G401 (cell line): Measurements from ENCODE around the gene ASXL1. TPM values are rescaled to one million over a fixed set of nuclear protein-coding genes. Genes with fewer than 3 reads are reported as not detected.
"Not testable (repeated sequence)": the region's sequence is repeated elsewhere in the genome, so short reads cannot be mapped to it uniquely, and the experiment has no call there.

Source experiments
- DNase-seq: peaks from one replicate; pipeline ENCODE4 v3.0.0-alpha.2; 2015; ENCODE audit warnings: low spot score
- in situ Hi-C: cut with HindIII; loops from 2 replicates; pipeline ENCODE4 v1.10.0; 2016; ENCODE audit warnings: low sequenced_read_pairs, mixed read lengths
- total RNA-seq: library from RNA; depleted of rRNA; stranded (reverse); fragments of >200 nt; shearing (Covaris generic); gene quantifications from 2 replicates; pipeline ENCODE4 v1.2.3, GENCODE V29; 2014

Gene ASXL1
- total RNA-seq, 1 experiment from 2014 or later = 31.0 TPM

DNA sequence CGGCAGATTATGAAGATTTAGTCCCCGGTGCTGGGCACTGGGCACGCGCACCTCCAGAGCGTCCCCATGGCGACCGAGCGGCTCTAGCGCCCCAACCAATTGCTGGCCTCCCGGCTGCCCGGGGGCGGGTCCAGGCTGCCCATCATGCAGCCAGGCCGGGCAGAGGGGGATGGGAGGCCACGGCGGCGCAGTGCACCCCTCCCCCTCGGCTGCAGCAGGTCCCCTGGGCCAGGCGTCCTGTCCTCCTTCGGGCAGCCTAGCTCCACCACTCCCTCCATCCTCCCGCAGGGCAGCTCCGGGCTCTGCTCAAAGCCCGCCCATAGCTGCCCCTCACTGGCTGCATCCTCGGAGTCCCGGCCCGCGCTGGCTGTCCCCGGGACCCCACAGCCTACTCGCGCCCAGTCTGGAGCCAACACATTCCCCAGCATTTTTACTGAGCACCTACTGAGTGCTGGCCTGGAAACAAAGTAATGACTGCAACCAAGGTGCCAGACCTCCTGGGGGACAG lies 99.4 kb downstream of the ASXL1 start:
- DNase-seq = peak; percentile 87
- in situ Hi-C loops = no loop called here

DNA sequence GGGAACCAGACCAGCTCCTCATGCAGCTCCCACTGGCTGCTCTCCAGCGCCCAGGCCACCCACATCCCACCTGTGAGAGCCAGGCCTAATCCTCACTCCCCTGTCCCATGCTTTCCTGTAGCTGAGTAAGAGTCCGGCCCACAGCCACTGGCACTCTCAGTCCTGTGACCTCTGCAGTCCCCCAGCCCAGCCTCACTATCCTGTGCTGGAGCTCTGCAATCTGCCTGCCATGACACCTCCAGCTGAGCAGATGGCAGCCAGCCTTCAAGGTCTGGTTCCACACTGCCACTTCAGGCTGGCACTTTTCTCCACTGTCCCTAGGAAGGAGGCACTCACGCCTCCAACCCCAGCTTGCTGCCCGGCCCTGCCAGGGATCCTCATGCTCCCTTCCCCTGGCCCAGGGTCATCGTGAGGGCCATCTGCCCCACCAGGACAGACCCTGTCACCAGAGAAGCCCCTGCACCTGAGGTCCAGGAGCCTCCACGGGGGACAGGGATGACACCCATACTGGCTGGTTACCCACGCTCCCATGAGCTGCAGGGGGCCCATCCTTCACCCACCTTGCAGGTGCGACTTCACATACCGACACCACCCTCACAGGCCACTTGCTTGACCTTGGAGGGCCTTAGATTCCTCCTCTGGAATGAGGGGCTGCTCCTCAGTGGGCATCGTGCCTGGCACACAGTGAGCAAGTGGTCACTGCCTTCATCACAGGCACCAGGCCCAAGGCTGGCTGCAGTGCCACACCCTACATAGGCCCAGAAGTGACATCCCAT lies 100.1 kb downstream of the ASXL1 start:
- peak; percentile 67 for DNase-seq
- in situ Hi-C loops = no loop called here

DNA sequence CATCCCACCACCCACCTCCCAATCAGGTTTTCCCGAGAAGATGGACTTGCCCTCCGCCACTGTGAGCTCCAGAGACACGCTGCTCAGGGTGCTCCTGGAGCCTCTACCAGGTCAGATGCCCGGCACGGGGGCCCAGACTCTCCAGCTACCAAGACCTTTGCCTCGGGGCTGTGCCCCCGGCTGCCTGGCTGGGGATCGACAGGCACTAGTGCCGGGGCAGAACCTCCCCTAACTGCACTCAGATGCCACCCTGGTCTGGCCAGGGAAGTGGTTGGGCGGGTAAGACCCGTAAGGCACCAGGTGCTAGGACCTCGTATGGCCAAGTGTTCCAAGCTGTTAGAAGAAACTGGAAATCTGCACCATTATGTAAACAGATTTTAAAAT lies 100.7 kb downstream of the ASXL1 start:
- no peak for DNase-seq
- in situ Hi-C loops = no loop called here

DNA sequence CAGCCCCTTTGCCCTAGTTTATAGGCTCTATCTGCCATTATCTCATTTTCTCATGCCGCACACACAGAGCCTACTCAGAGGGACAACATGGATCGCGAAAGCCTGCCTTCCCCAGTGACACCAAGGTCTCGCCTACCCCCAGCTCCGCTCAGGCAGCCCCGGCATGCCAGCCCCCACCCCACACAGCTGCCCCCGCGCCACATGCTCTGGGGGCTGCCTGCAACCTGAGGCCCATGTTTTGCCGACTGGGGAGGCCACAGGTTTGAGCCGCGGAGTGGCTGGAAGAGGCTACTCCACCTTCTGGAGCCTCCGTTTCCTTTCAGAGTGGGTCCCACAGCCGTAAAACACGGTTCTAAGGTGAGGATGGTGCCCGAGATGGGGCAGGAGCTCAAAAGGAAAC lies 102.1 kb downstream of the ASXL1 start:
- in situ Hi-C loops = no loop called here
- DNase-seq = no peak

DNA sequence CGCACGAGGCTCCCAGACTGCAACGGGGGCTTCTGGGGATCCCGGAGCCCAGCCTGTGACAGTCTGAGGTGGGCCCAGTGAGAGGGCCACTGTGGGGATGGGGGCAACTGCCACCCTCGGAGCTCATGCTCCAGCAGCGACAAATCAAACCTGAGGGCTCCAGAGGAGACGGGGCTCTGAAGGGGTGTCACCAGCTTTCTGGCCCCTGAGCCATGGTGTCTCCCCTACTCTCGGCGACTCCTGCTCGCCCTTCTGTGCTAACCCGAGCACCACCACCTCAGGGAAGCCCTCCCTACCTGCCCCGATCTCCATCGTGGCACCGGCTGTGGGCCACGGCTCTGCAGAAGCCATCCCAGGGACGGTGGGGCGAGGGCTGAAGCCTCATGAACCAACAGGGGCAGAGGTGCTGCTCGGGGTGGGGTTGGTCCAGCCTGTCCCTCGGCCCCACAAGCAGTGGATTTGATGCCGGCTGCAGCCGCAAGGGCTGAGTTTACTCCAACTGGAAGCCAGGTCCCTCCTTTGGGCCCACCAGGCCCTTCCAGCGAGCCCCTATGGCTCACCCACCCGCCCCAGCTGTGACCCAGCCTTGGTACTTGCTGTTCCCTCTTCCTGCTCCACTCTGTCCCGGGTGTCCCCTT lies 102.7 kb downstream of the ASXL1 start:
- in situ Hi-C loops = no loop called here

DNA sequence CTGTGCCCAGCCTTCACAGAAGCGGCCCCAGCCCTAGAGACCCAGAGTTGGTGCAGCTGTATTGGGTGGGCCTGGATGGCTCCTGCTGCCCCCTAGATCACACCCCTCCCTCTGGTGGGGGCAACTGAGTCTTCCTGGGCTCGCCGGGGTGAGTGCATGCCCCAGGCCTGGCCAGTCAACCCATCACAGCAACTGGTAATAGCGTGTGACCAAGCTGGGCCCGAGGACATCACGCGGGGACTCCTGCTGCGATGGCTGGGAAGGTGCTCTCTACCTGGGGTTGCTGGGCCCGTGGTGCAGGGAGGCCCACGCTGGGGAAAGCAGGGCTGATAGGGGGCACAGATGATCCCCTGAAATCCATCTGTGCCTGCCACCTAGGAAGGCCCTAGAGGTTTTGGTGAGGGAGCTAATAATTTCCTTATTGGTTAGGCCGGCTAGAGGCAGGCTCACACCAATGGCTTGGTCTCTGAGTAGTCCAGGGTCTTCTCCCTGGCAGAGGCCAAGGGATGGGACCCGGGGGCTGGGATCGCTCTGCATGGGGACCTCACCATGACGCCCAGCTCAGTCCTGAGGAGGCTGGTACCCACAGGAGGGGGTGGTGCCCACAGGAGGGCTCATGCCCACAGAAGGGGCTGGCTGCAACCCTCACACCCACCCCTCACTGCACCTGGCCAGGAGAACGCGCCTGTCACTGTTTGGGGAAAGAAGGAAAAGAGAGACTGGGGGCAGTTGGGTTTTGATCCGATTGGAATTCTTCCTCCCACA lies 103.9 kb downstream of the ASXL1 start:
- in situ Hi-C loops = no loop called here
- no peak for DNase-seq

More for the DNA sequence above, 102.7 kb downstream of the ASXL1 start:
- no peak for DNase-seq

DNA sequence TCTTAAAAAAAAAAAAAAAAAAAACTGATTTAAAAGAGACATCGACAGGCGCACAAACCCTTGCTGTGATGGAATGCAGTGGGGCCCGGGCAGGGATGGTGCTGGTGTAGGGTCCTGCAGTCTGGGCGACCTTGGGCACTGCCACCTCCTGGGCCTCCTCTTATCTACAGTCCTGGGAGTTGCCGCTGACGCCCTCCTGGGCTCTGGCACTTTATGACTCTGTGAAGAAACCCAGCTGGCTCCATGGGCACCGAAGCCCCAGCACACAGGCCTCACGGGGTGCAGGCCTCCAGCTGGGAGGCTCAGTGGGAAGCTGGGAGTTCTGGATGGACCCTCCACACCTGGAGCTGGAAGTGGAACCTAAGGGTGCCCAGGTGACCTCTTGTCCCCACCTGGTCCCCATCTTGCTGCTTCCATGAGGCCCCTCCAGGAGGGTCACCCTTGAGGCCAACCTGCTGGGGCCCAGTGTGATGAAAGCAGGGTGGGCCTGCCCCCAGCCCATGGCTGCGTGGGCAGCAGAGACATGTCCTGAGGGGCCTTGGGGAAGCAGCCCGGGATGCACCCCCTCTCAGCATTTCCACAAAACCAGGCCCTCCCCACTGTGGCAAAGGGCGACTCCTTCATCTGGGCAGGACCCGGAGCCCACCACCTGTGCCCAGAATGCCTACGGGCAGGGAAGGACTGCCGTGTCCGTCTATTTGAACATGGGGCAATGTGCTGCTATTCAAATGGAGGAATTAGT lies 104.9 kb downstream of the ASXL1 start:
- in situ Hi-C loops = no loop called here
- no peak for DNase-seq

DNA sequence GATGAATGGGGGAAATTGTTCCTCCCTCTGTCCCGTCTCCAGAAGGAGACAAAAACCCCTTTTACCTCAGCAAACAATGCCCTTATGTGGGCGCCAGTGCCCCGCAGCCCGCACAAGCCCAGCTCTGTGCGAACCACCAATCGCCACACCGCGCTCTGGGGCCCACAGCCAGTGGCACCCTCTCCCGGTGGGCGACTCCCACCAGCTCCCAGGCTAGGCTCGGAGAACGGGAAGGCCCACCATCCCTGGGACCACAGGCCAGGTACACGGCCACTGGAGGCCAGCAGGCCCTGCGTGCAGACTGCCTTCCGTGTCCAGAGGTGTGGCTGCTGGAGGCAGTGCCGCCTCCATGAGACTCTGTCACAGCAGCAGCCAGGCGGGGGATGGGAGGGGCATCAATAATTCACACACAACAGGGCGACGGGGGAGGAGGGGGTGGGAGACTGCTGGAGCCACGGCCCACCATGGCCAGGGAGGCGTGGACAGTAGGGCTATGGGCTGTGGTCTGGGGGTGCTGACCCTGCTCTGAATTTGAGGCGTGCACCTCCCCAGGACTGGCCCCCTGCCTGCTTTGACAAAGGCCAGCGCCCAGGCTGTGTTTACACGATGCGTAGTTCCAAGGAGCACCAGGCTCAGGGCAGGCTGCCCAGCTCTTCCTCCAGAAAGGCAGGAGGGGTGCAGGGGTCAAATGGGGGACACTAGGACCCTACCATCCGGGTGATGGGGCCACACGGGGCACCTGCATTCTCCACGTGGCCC lies 105.7 kb downstream of the ASXL1 start:
- in situ Hi-C loops = no loop called here
- no peak for DNase-seq

DNA sequence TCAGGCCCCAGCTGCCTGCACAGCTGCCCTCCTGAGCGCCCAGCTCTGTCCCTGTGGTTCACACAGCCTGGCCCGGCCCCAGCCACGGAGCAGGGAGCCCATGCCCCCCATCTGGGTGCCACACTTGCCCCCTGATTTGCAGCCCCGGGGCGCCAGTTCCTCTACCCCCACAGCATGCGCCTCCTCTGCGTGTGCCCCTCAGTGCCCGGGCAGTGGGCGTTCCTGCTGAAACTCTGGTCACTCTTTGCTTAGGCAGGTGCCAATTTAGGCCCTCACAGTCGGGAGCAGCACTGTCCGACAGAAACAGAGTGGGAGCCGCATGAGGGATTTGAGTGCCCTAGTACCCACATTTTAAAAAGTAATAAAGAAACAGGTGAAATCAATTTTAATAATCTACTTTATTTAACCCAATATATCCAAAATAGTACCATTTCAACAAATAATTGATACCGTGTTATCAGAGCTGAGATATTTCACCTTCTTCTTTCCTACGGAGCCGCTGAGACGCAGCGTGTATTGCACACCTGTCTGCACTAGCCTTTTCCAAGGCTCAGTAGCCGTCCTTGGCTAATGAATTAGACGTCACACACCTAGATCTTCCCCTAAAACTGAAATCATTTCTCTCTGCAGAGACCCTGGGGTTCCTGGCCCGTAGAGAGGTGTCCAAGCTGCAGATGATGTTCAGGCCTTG lies 106.4 kb downstream of the ASXL1 start:
- no peak for DNase-seq
- in situ Hi-C loops = no loop called here

DNA sequence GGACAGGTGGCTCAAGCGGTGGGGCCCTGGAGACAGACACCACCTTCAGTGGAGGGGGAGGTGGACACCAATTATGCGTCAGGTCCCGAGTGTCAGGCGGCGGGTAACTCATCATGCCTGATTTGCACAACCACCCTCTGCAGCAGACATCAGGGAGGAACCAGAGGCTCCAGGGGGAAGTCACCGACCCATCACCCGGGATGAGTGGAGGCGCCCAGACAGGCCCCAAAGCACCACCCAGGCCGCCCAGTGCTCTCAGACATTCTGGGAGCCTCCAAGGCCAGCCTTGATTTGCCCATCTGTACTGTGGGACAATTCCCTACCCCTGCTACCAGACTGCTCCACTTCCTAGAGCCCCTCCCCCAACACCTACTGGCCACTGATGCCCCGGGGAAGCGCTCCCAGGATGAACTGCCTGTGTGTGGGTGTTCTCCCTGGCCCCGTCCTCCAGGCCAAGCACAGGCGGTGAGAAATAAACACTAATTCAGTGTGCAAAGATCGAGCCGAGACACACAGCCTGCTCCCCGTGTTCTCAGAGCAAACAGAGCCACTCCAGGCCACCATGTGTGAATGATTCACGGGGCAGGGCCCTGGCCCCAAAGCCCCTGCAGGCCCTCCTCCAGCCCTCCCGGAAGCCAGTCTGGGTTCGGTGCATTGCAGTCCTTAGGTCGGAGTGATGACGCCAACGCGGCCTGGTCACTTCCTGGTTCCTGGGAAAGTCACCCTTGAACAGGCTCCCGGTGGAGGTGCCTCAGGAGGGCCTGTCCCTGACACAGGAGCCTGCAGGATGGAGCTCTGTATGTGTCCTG lies 107.2 kb downstream of the ASXL1 start:
- in situ Hi-C loops = no loop called here
- DNase-seq = no peak

DNA sequence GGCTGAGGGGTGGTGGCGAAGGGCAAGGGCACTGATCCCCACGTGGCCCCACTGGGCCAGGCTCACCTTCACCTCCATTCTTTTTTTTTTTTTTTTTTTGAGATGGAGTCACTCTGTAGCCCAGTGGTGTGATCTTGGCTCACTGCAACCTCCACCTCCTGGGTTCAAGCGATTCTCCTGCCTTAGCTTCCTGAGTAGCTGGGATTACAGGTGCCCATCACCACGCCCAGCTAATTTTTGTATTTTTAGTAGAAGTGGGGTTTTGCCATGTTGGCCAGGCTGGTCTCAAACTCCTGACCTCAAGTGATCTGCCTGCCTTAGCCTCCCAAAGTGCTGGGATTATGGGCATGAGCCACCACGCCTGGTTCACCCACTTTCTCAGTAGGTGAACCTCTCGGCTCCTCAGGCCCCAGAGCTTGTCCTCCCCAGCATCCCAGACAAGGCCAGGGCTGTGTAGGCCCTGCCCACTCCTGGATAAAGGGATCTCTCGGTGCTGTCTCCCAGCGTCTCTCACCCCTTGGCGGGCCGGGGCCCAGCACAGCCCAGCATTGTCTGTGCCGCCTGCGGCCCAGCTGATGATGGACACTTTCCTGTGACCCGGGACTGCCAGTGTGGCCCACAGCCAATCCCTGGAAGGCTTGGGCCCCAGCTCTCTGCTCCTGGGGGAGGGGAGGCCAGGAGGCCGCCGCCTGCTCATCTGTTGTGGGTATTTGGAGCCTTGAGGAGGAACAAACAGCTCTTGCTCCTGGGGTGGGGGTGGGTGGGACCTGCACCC lies 108.0 kb downstream of the ASXL1 start:
- DNase-seq, in situ Hi-C loops: not testable (repeated sequence)

DNA sequence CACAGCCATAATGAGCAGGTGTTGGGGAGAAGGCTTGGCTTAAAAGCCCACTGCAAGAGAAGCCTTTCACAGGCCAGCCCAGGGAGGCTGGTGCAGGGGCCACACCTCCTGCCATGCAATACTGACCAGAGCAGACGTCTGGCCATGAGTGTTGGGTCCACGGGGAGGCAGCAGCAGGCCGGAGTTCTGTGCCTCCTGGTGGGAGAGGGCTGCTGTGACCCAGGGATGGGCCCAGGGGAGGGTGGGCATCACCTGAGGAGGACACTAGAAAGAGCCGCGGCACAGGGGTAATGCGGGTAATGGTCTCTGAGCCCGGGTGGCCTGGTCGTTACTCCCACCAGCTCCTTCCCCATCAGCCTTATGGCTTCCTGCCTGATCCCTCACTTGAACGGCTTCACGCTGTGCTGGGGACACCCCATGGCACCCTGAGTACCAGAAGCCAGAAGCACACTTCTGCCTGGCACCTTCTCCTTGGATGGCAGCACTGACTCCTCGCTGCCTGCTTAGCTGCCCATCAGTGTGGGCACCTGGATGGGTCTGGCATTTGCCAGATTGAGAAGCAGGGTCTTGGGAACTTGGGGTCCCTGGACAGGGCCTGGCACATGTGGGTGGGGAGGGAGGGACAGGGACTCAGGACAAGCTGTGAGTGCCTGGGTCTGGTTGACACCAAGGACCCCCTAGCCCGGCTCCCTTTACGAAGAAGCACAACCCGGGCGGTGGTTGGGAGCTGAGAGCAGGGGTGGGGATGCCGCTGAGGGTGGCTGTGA lies 108.8 kb downstream of the ASXL1 start:
- in situ Hi-C loops = no loop called here
- no peak for DNase-seq

DNA sequence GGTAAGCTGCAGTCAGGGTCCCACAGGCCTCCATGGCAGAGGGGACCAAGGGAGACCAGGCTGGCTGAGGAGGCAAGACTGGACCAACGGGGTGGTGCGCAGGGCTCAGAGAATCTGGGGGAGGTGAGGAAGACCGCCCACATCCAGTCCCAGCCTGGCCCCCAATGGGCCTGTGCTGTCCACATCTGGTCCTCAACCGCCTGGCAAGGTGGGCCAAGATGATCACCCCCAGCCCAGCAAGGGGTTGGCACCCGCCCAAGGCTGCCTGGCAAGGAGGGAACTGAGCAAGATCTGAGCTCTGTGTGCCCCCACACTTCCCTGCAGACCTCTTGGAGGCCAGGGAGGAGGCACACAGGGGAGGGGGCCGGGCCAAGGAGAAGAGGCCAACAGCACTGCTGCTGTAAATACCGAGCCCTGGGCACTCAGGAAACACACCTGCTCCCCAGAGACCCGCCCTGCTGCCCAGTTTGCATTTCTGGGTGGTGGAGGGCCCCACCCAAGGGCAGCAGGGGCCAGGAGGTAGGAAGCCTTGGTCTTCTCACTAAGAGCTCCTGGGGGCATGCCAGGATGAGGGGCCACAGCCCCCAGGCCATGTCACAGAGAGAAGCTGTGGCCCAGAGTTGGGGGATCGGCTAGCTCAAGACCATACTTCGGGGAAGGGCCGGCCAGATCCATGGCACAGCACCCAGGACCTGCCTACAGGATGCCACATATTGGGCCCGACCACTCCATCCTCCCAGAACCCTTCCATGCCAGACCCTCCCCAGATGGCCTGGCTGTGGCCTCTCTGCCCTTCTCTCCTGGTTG lies 109.6 kb downstream of the ASXL1 start:
- no peak for DNase-seq
- in situ Hi-C loops = no loop called here

DNA sequence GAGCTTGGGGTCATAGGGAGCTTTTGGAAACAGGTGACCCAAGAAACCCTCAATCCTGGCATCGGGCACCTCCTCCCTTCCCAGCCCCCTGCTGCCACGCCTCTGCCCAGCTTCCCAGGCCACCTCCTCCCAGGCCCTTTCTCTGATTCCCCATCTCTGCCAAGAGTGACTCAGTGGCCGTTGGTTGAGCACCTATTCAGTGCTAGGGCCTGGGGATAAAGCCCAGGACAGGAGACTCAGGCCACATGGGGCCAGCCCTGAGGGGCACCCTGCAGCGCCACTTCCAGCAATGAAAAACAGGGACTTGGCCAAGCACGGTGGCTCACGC lies 110.1 kb downstream of the ASXL1 start:
- in situ Hi-C loops = no loop called here
- DNase-seq = no peak

DNA sequence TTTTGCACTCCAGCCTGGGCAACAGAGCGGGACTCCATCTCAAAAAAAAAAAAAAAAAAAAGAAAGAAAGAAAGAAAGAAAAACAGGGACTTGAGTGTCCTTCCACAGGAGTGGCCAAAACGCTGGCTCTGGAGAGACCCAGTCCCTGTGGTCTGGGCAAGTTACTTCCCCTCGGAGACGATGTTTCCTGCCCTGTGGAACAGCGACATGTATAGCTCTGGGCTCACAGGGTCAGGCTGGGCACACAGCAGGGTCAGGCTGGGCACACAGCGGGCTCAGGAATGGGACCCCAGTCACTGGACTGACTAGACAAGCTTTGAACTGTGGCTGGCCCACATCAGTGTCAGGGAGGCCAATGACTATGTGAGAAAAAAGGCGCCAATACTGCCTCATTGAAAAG lies 110.7 kb downstream of the ASXL1 start:
- no peak for DNase-seq
- in situ Hi-C loops = no loop called here
